GM23248 (cell line): ENCODE data around the gene OR5B2.

Source experiments
- EZH2 ChIP-seq: fragments of 200-600 bp; sonication (generic); IDR thresholded peaks from 2 replicates; pipeline ENCODE4 v1.6.1; 2018; ENCODE audit warnings: antibody characterized with exemption, mild to moderate bottlenecking; ENCODE audit not compliant: insufficient read depth, poor library complexity, severe bottlenecking
- EZH2phosphoT487 ChIP-seq: fragments of 200-600 bp; sonication (generic); IDR thresholded peaks from 2 replicates; pipeline ENCODE4 v1.6.1; 2018; ENCODE audit warnings: antibody characterized with exemption, moderate library complexity, mild to moderate bottlenecking, low read depth; ENCODE audit not compliant: insufficient read depth

DNA sequence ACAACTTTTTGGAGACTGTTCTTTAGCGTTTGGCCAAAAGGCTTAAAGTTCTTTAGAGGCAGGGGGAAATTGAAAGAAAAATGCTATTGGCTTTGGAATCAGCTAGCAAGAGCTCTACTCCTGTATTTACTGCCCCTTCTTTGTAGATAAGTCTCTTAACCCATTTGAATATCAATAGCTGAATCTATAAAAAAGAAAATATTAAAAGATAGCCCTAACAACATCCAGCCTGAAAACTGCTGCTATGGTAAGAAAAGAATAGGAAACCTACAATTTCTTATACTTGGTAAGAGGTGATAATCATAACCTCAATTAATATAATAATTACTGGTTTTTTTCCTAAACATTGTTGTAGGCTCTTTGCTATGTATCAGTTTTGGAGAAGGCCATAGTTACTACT lies 14.2 kb upstream of the OR5B2 start, which contains the start of gene OR5B12:
- no peak for TF ChIP-seq EZH2
- no peak for TF ChIP-seq EZH2phosphoT487
